ENCODE measurements around the gene ZNF841.

- TF ChIP-seq JUN (IDR thresholded peaks at IDR 0.05; ENCODE audit: borderline replicate concordance, insufficient read depth, insufficient read length, low read depth) (no peak), CTCF (IDR thresholded peaks at IDR 0.05; ENCODE audit: extremely low read depth in 1 of 2, insufficient read depth in 1 of 2, low read depth in 1 of 2, low read length in 2 of 2) (no peak), POLR2AphosphoS5 (IDR thresholded peaks at IDR 0.05; ENCODE audit: insufficient read depth, low read depth, low read length) (no peak), POLR2A (IDR thresholded peaks at IDR 0.05; ENCODE audit: low read depth, low read length) (no peak), EZH2 (IDR thresholded peaks at IDR 0.05; ENCODE audit: borderline replicate concordance, low read depth, low read length, severe bottlenecking) (no peak), FOS (IDR thresholded peaks at IDR 0.05; ENCODE audit: borderline replicate concordance, insufficient read depth, low read length) (no peak)
These were observed 15.2 kb upstream of the ZNF841 start for GRCh38 chr19:52110780-52111179.
